HG03135 (cell line): Measurements from ENCODE around the gene RXRA.

Experiments
- ATAC-seq: cut with Tn5 transposase; IDR thresholded peaks from one replicate; pipeline ENCODE4 v1.9.1; 2021; ENCODE audit warnings: mild to moderate bottlenecking, moderate library complexity; ENCODE audit not compliant: unreplicated experiment

Gene RXRA

GRCh38 chr9:134322781-134323241 is 3.4 kb upstream of the RXRA start:
- ATAC-seq = no peak

- no peak for ATAC-seq
Observed at GRCh38 chr9:134323741-134324358, 2.4 kb upstream of the RXRA start.

- ATAC-seq = no peak
Observed at GRCh38 chr9:134324359-134325095, 1.7 kb upstream of the RXRA start.

GRCh38 chr9:134325096-134325812 is 1.0 kb upstream of the RXRA start:
- no peak for ATAC-seq

GRCh38 chr9:134326724-134327601 is 708 bp downstream of the RXRA start:
- ATAC-seq = no peak

GRCh38 chr9:134327671-134328231 is 1.5 kb downstream of the RXRA start:
- ATAC-seq = no peak

GRCh38 chr9:134328341-134328840 is 2.1 kb downstream of the RXRA start:
- ATAC-seq = no peak

- ATAC-seq = no peak
Observed at GRCh38 chr9:134328841-134329575, 2.8 kb downstream of the RXRA start.

GRCh38 chr9:134329576-134329855 is 3.3 kb downstream of the RXRA start:
- no peak for ATAC-seq

GRCh38 chr9:134329886-134330285 is 3.6 kb downstream of the RXRA start:
- ATAC-seq = no peak

GRCh38 chr9:134330590-134330989 is 4.3 kb downstream of the RXRA start:
- ATAC-seq = no peak

- no peak for ATAC-seq
Observed at GRCh38 chr9:134331186-134332025, 5.2 kb downstream of the RXRA start.

GRCh38 chr9:134332266-134332665 is 6.0 kb downstream of the RXRA start:
- ATAC-seq = no peak

- ATAC-seq = no peak
Observed at GRCh38 chr9:134332841-134333233, 6.6 kb downstream of the RXRA start.

- ATAC-seq = no peak
Observed at GRCh38 chr9:134333234-134333873, 7.1 kb downstream of the RXRA start.

GRCh38 chr9:134333874-134334581 is 7.8 kb downstream of the RXRA start:
- ATAC-seq = no peak

GRCh38 chr9:134335061-134335460 is 8.8 kb downstream of the RXRA start:
- ATAC-seq = no peak
